Natural killer cell treated with Interleukin-12 subunit alpha and Interleukin-12 subunit beta and Interleukin-15 and Interleukin-18, amount 100 ng/mL, for 72 hours (primary cell): ENCODE data around the gene LMF1. TPM values are rescaled to one million over a fixed set of nuclear protein-coding genes. Genes with fewer than 3 reads are reported as not detected.
"Not testable (repeated sequence)": the region's sequence is repeated elsewhere in the genome, so short reads cannot be mapped to it uniquely, and the experiment has no call there.

ENCODE experiments used
- ATAC-seq, 2 donors: fragments of 150-1000 bp; cut with Tn5 transposase in 1 of 2; sonication (Bioruptor Pico), chemical (Tn5 transposase) in 1 of 2; 2 replicates each; pipeline ENCODE4 v1.10.0; 2021
- DNase-seq: peaks from one replicate; pipeline ENCODE4 v3.0.0; 2022; ENCODE audit warnings: low spot score
- H3K27ac Mint-ChIP-seq, 2 donors: 1 replicate in 1 of 2; 2 replicates in 1 of 2; pipeline ENCODE4 v1.8.0; 2022; ENCODE audit warnings: mixed read lengths in 2 of 2, mild to moderate bottlenecking in 1 of 2, moderate library complexity in 1 of 2
- H3K27me3 Mint-ChIP-seq, 2 donors: 1 replicate in 1 of 2; 2 replicates in 1 of 2; pipeline ENCODE4 v1.8.0; 2022; ENCODE audit warnings: mixed read lengths in 2 of 2
- H3K36me3 Mint-ChIP-seq: one replicate; pipeline ENCODE4 v1.8.0; 2022; ENCODE audit warnings: mixed read lengths
- H3K4me1 Mint-ChIP-seq, 2 donors: 1 replicate in 1 of 2; 2 replicates in 1 of 2; pipeline ENCODE4 v1.8.0; 2022; ENCODE audit warnings: low read depth in 2 of 2, mixed read lengths in 2 of 2, mild to moderate bottlenecking in 1 of 2
- H3K4me3 Mint-ChIP-seq: one replicate; pipeline ENCODE4 v1.8.0; 2022; ENCODE audit warnings: mixed read lengths
- H3K9me3 Mint-ChIP-seq: 2 replicates; pipeline ENCODE4 v1.8.0; 2022; ENCODE audit warnings: mixed read lengths
- total RNA-seq, 2 donors: library from RNA; stranded (reverse); gene quantifications; one replicate each; pipeline ENCODE4 v1.2.3, GENCODE V29; 2022

Gene LMF1
- total RNA-seq, 2 donors from 2014 or later, result 17.1 to 21.0 TPM

- ATAC-seq, result no peak
- peaks cover under 1% of the 10 kb centered on the region for H3K9me3 Mint-ChIP-seq
- H3K4me1 Mint-ChIP-seq, result no peaks in the 10 kb centered on the region
- H3K4me3 Mint-ChIP-seq, result no peak overlapping the region
- H3K27me3 Mint-ChIP-seq, result no peaks in the 10 kb centered on the region
- no peak for DNase-seq
- peaks cover 5% of the 10 kb centered on the region for H3K36me3 Mint-ChIP-seq
- no peak overlapping the region for H3K27ac Mint-ChIP-seq
Observed at GRCh38 chr16:841455-842060, 129.2 kb downstream of the LMF1 start.

- Mint-ChIP-seq H3K9me3 (peaks cover 5% of the 10 kb centered on the region), H3K36me3 (peaks cover 11% of the 10 kb centered on the region), H3K27me3 (no peaks in the 10 kb centered on the region), H3K4me1 (no peaks in the 10 kb centered on the region), H3K27ac (no peak overlapping the region), H3K4me3 (no peak overlapping the region)
- no peak for DNase-seq
- ATAC-seq, result no peak
Observed at GRCh38 chr16:840561-841454, 130.0 kb downstream of the LMF1 start.

GRCh38 chr16:839643-840408 is 131.0 kb downstream of the LMF1 start:
- peaks cover 5% of the 10 kb centered on the region for H3K9me3 Mint-ChIP-seq
- H3K4me3 Mint-ChIP-seq, result no peak overlapping the region
- H3K27me3 Mint-ChIP-seq, result no peaks in the 10 kb centered on the region
- ATAC-seq (no peak), DNase-seq (no peak)
- no peaks in the 10 kb centered on the region for H3K4me1 Mint-ChIP-seq
- no peak overlapping the region for H3K27ac Mint-ChIP-seq
- peaks cover 11% of the 10 kb centered on the region for H3K36me3 Mint-ChIP-seq

GRCh38 chr16:838741-839140 is 132.0 kb downstream of the LMF1 start:
- ATAC-seq (no peak), DNase-seq (no peak)
- no peaks in the 10 kb centered on the region for H3K4me1 Mint-ChIP-seq
- H3K27me3 Mint-ChIP-seq, result no peaks in the 10 kb centered on the region
- H3K27ac Mint-ChIP-seq, result no peak overlapping the region
- H3K9me3 Mint-ChIP-seq, result peaks cover 5% of the 10 kb centered on the region
- no peak overlapping the region for H3K4me3 Mint-ChIP-seq
- peaks cover 11% of the 10 kb centered on the region for H3K36me3 Mint-ChIP-seq

- not testable (repeated sequence) for H3K27me3 Mint-ChIP-seq, H3K9me3 Mint-ChIP-seq, H3K27ac Mint-ChIP-seq, H3K4me1 Mint-ChIP-seq, H3K4me3 Mint-ChIP-seq, DNase-seq, ATAC-seq
- H3K36me3 Mint-ChIP-seq, result peaks cover 11% of the 10 kb centered on the region
Observed at GRCh38 chr16:836822-837221, 134.0 kb downstream of the LMF1 start.

GRCh38 chr16:836221-836620 is 134.6 kb downstream of the LMF1 start:
- Mint-ChIP-seq H3K4me1 (no peaks in the 10 kb centered on the region), H3K27me3 (no peaks in the 10 kb centered on the region), H3K27ac (no peak overlapping the region), H3K9me3 (peaks cover 5% of the 10 kb centered on the region), H3K4me3 (no peak overlapping the region), H3K36me3 (peaks cover 11% of the 10 kb centered on the region)
- ATAC-seq, result no peak
- no peak for DNase-seq

- DNase-seq, result no peak
- Mint-ChIP-seq H3K27me3 (no peaks in the 10 kb centered on the region), H3K9me3 (peaks cover 5% of the 10 kb centered on the region), H3K36me3 (peaks cover 11% of the 10 kb centered on the region), H3K4me3 (no peak overlapping the region), H3K4me1 (no peaks in the 10 kb centered on the region), H3K27ac (no peak overlapping the region)
- ATAC-seq, result no peak
Observed at GRCh38 chr16:835373-835772, 135.4 kb downstream of the LMF1 start.

- H3K27ac Mint-ChIP-seq, result no peak overlapping the region
- H3K36me3 Mint-ChIP-seq, result peaks cover 11% of the 10 kb centered on the region
- no peak for ATAC-seq
- H3K27me3 Mint-ChIP-seq, result peaks cover 0 to 4% of the 10 kb centered on the region in 2 donors
- no peak for DNase-seq
- peaks cover 5% of the 10 kb centered on the region for H3K9me3 Mint-ChIP-seq
- no peak overlapping the region for H3K4me3 Mint-ChIP-seq
- no peaks in the 10 kb centered on the region for H3K4me1 Mint-ChIP-seq
Observed at GRCh38 chr16:833411-833810, 137.4 kb downstream of the LMF1 start.

GRCh38 chr16:832652-833336 is 138.0 kb downstream of the LMF1 start:
- Mint-ChIP-seq H3K27ac (no peak overlapping the region), H3K4me1 (no peaks in the 10 kb centered on the region), H3K9me3 (peaks cover 5% of the 10 kb centered on the region), H3K4me3 (no peak overlapping the region), H3K27me3 (peaks cover 0 to 4% of the 10 kb centered on the region in 2 donors), H3K36me3 (peaks cover 11% of the 10 kb centered on the region)
- no peak for DNase-seq
- ATAC-seq, result no peak

- Mint-ChIP-seq H3K4me3 (no peak overlapping the region), H3K36me3 (peaks cover 8% of the 10 kb centered on the region), H3K27ac (no peak overlapping the region), H3K27me3 (peaks cover 0 to 4% of the 10 kb centered on the region in 2 donors), H3K4me1 (no peaks in the 10 kb centered on the region), H3K9me3 (peaks cover 5% of the 10 kb centered on the region)
- DNase-seq (no peak), ATAC-seq (no peak)
Observed at GRCh38 chr16:831571-832413, 139.0 kb downstream of the LMF1 start.

GRCh38 chr16:830871-831570 is 139.8 kb downstream of the LMF1 start:
- Mint-ChIP-seq H3K27ac (no peak overlapping the region), H3K36me3 (no peaks in the 10 kb centered on the region), H3K9me3 (no peaks in the 10 kb centered on the region), H3K4me1 (no peaks in the 10 kb centered on the region), H3K4me3 (no peak overlapping the region), H3K27me3 (peaks cover 0 to 4% of the 10 kb centered on the region in 2 donors)
- DNase-seq, result no peak
- ATAC-seq, result no peak

GRCh38 chr16:830107-830870 is 140.5 kb downstream of the LMF1 start:
- Mint-ChIP-seq H3K27me3 (peaks cover 0 to 6% of the 10 kb centered on the region in 2 donors), H3K27ac (no peak overlapping the region), H3K4me1 (no peaks in the 10 kb centered on the region)

More at GRCh38 chr16:830107-830870, 140.5 kb downstream of the LMF1 start:
- no peak for DNase-seq
- no peaks in the 10 kb centered on the region for H3K9me3 Mint-ChIP-seq
- H3K36me3 Mint-ChIP-seq, result no peaks in the 10 kb centered on the region
- H3K4me3 Mint-ChIP-seq, result no peak overlapping the region
- ATAC-seq, result no peak
